ENCODE results near the gene CACNG7.
A peak's percentile ranks its signal among the peaks of the same experiment; 100 is the strongest.

GRCh38 chr19:53882391-53883050 lies 26.6 kb upstream of the CACNG7 start:
- 0 out of 2 replicates have a peak, but pooled peaks have one; percentile 28 for TF ChIP-seq CTCF (conservative IDR thresholded peaks at IDR 0.05; ENCODE audit: low read depth, low read length)
- TF ChIP-seq EZH2 (IDR thresholded peaks at IDR 0.05; ENCODE audit: borderline replicate concordance, low read depth, low read length, poor library complexity, severe bottlenecking) = no peak
